HCT116 (cell line): ENCODE measurements around the gene GRIK4. TPM values are rescaled to one million over a fixed set of nuclear protein-coding genes. Genes with fewer than 3 reads are reported as not detected.

Experiments
- ATAC-seq: fragments of 200-7000 bp; cut with Tn5 transposase; 2 replicates; pipeline ENCODE4 v1.9.1; 2020; ENCODE audit warnings: mild to moderate bottlenecking, moderate library complexity
- BruUV-seq: library from RNA; stranded (reverse); fragments of 400-500 nt; replicated peaks from 2 replicates; lab custom pipeline; 2021; lab: Mats Ljungman, UMichigan
- CTCF ChIA-PET: fragments of 300-600 bp; sonication (Branson Sonifier 250); formaldehyde crosslinking; loops from one replicate; lab custom pipeline; 2021; ENCODE audit warnings: antibody characterized with exemption; lab: Charles Lee
- POLR2A ChIA-PET: fragments of 300-600, 350-600 bp; sonication (Branson Sonifier 250); formaldehyde crosslinking; loops from one replicate; lab custom pipeline; 2021; ENCODE audit warnings: antibody characterized with exemption; lab: Charles Lee
- RAD21 ChIA-PET, 2 experiments: fragments of 300-600 bp; sonication (Branson Sonifier 250); formaldehyde crosslinking; loops; one replicate each; lab custom pipeline; 2023; ENCODE audit warnings: low total read pairs in 2 of 2; ENCODE audit not compliant: uncharacterized antibody in 2 of 2, unreplicated experiment in 2 of 2, low non-redundant PET in 1 of 2; lab: Charles Lee
- DNase-seq: peaks from one replicate; pipeline ENCODE4 v3.0.0-alpha.2; 2010; ENCODE audit warnings: low read depth, low spot score
- H2AFZ ChIP-seq: fragments of 200-600 bp; shearing (Covaris generic), sonication (generic); 2 replicates; pipeline ENCODE4 v1.6.1; 2017; ENCODE audit warnings: low read depth, mixed run types, mixed read lengths, antibody characterized with exemption, low read length; ENCODE audit not compliant: poor library complexity, severe bottlenecking
- H3K27ac ChIP-seq: 2 replicates; pipeline ENCODE4 v1.5.1; 2012; ENCODE audit warnings: low read depth, low read length
- H3K27me3 ChIP-seq: fragments of 200-600 bp; sonication (generic); 2 replicates; pipeline ENCODE4 v1.6.1; 2016; ENCODE audit warnings: mixed run types, low read length, mixed read lengths; ENCODE audit not compliant: insufficient read depth
- H3K36me3 ChIP-seq, 2 experiments: fragments of 200-500 bp in 1 of 2; fragments of 200-600 bp in 1 of 2; sonication (Bioruptor generic) in 1 of 2; sonication (generic) in 1 of 2; 2 replicates each; pipeline versions ENCODE4 v1.5.1 to v1.6.1; 2014 to 2016; ENCODE audit warnings: low read length in 2 of 2, inconsistent platforms in 1 of 2, mixed read lengths in 1 of 2, mixed run types in 1 of 2; ENCODE audit not compliant: insufficient read depth in 2 of 2, control insufficient read depth in 1 of 2
- H3K4me1 ChIP-seq, 2 experiments: fragments of 200-600 bp in 1 of 2; sonication (generic) in 1 of 2; 2 replicates each; pipeline versions ENCODE4 v1.5.1 to v1.6.1; 2012 to 2017; ENCODE audit warnings: low read length in 2 of 2, inconsistent platforms in 1 of 2, mild to moderate bottlenecking in 1 of 2, mixed read lengths in 1 of 2, mixed run types in 1 of 2, moderate library complexity in 1 of 2; ENCODE audit not compliant: insufficient read depth in 2 of 2, control insufficient read depth in 1 of 2
- H3K4me2 ChIP-seq: fragments of 200-600 bp; sonication (generic); 2 replicates; pipeline ENCODE4 v1.6.1; 2017; ENCODE audit warnings: mixed run types, low read length, mixed read lengths
- H3K4me3 ChIP-seq, 2 experiments: fragments of 200-600 bp in 1 of 2; sonication (generic) in 1 of 2; replicated peaks in 1 of 2; 2 replicates each; pipeline ENCODE4 v1.5.1; 2011 to 2016; ENCODE audit warnings: low read length in 2 of 2, control low read depth in 1 of 2, low read depth in 1 of 2, mild to moderate bottlenecking in 1 of 2, mixed read lengths in 1 of 2, mixed run types in 1 of 2
- H3K79me2 ChIP-seq: fragments of 200-600 bp; sonication (generic); 2 replicates; pipeline ENCODE4 v1.6.1; 2017; ENCODE audit warnings: mild to moderate bottlenecking, mixed run types, low read length, moderate library complexity, mixed read lengths; ENCODE audit not compliant: insufficient read depth
- H3K9ac ChIP-seq: fragments of 200-600 bp; sonication (generic); 2 replicates; pipeline ENCODE4 v1.6.1; 2016; ENCODE audit warnings: low read length, mixed read lengths
- H3K9me2 ChIP-seq: fragments of 200-600 bp; sonication (generic), shearing (Covaris generic); 2 replicates; pipeline ENCODE4 v1.6.1; 2017; ENCODE audit warnings: mixed run types, mild to moderate bottlenecking, moderate library complexity; ENCODE audit not compliant: insufficient read depth
- H3K9me3 ChIP-seq, 2 experiments: fragments of 200-500 bp in 1 of 2; fragments of 200-600 bp in 1 of 2; sonication (Bioruptor generic) in 1 of 2; sonication (generic) in 1 of 2; 2 replicates each; pipeline ENCODE4 v1.6.1; 2014 to 2017; ENCODE audit warnings: low read length in 2 of 2, mixed read lengths in 2 of 2, inconsistent platforms in 1 of 2, low read depth in 1 of 2, mild to moderate bottlenecking in 1 of 2, mixed run types in 1 of 2, moderate library complexity in 1 of 2; ENCODE audit not compliant: control insufficient read depth in 1 of 2, insufficient read depth in 1 of 2
- H4K20me1 ChIP-seq: fragments of 200-600 bp; sonication (generic), shearing (Covaris generic); 2 replicates; pipeline ENCODE4 v1.6.1; 2017; ENCODE audit warnings: mixed run types, mild to moderate bottlenecking, moderate library complexity; ENCODE audit not compliant: insufficient read depth
- RAD21 ChIP-seq: IDR thresholded peaks from 2 replicates; pipeline ENCODE4 v1.6.1; 2012; ENCODE audit warnings: low read depth, mild to moderate bottlenecking
- REST ChIP-seq: IDR thresholded peaks from 2 replicates; pipeline ENCODE4 v1.6.1; 2012; ENCODE audit warnings: low read depth
- intact Hi-C: fragments of 100-400 bp; cut with micrococcal nuclease; formaldehyde crosslinking; loops from 2 replicates; pipeline ENCODE4 v1.10.0; 2022
- total RNA-seq: library from RNA; stranded (reverse); gene quantifications from one replicate; pipeline ENCODE4 v1.2.1, GENCODE V29; 2021; ENCODE audit not compliant: unreplicated experiment
- TF ChIP-seq, protein P1 (sequence below), 3 experiments: fragments of 200-600 bp in 1 of 3; sonication (generic) in 1 of 3; IDR thresholded peaks in 2 of 3; conservative IDR thresholded peaks in 1 of 3; 2 replicates each; pipeline ENCODE4 v1.5.1; 2012 to 2017; ENCODE audit warnings: low read depth in 2 of 3, low read length in 2 of 3, antibody characterized with exemption in 1 of 3, borderline replicate concordance in 1 of 3, control low read depth in 1 of 3, mild to moderate bottlenecking in 1 of 3, mixed read lengths in 1 of 3, mixed run types in 1 of 3, moderate library complexity in 1 of 3; ENCODE audit not compliant: insufficient read depth in 1 of 3

The GRIK4 gene
- total RNA-seq, 1 experiment from 2014 or later, result 0.52 TPM

- Histone ChIP-seq H3K4me2 (no peak overlapping the region), H3K4me3 (no peak overlapping the region), H2AFZ (no peak overlapping the region), H3K9me2 (no peaks in the 10 kb centered on the region)
- no peak for DNase-seq
- RAD21 ChIA-PET, result interaction anchor here in 1 of 2 experiments (1.3 kb wide), 1 partner anchor 122 kb away, joined by 4 read pairs; the partner anchor contains the start of gene GRIK4
- TF ChIP-seq, protein P1, sequence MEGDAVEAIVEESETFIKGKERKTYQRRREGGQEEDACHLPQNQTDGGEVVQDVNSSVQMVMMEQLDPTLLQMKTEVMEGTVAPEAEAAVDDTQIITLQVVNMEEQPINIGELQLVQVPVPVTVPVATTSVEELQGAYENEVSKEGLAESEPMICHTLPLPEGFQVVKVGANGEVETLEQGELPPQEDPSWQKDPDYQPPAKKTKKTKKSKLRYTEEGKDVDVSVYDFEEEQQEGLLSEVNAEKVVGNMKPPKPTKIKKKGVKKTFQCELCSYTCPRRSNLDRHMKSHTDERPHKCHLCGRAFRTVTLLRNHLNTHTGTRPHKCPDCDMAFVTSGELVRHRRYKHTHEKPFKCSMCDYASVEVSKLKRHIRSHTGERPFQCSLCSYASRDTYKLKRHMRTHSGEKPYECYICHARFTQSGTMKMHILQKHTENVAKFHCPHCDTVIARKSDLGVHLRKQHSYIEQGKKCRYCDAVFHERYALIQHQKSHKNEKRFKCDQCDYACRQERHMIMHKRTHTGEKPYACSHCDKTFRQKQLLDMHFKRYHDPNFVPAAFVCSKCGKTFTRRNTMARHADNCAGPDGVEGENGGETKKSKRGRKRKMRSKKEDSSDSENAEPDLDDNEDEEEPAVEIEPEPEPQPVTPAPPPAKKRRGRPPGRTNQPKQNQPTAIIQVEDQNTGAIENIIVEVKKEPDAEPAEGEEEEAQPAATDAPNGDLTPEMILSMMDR (IDR thresholded peaks at IDR 0.05 in 2 of 3, conservative IDR thresholded peaks at IDR 0.05 in 1 of 3; ENCODE audit: borderline replicate concordance in 1 of 3, insufficient read depth in 1 of 3, low read depth in 2 of 3, low read length in 2 of 3), result peak in 2 of 3 experiments; percentile 52 to 54; a peak in 4 of 6 replicates
- TF ChIP-seq REST (no peak), RAD21 (peak; percentile 17; the same call in 1 of the 2 replicates)
- TF ChIP-seq, all 23 proteins: peak for 2
- Histone ChIP-seq H3K9me3 (no peaks in the 10 kb centered on the region), H3K4me1 (no peaks in the 10 kb centered on the region), H3K27ac (no peak overlapping the region), H3K79me2 (no peaks in the 10 kb centered on the region), H4K20me1 (no peaks in the 10 kb centered on the region), H3K9ac (no peak overlapping the region), H3K36me3 (no peaks in the 10 kb centered on the region), H3K27me3 (no peaks in the 10 kb centered on the region)
- ChIA-PET POLR2A (no interaction called here), CTCF (interaction anchor here (1.3 kb wide), 1 partner anchor 11 kb away, joined by 3 read pairs; no protein-coding TSS in a partner anchor)
- peak; percentile 89 for ATAC-seq
- no TSS peak for BruUV-seq
- intact Hi-C loops, result no loop called here
These were observed 121.0 kb downstream of the GRIK4 start for GRCh38 chr11:120632579-120632978.
